KMS-11 (cell line): ENCODE data around the gene HLA-E.
"Not testable (repeated sequence)": the region's sequence is repeated elsewhere in the genome, so short reads cannot be mapped to it uniquely, and the experiment has no call there.

Source experiments
- H2AFZ ChIP-seq: fragments of 200-600 bp; sonication (generic); 2 replicates; pipeline ENCODE4 v1.6.1; 2016; ENCODE audit warnings: antibody characterized with exemption, mixed run types, low read depth
- H3K27ac ChIP-seq: fragments of 200-600 bp; sonication (generic); 2 replicates; pipeline ENCODE4 v1.6.1; 2016; ENCODE audit warnings: mild to moderate bottlenecking, mixed run types
- H3K27me3 ChIP-seq: fragments of 200-600 bp; sonication (generic); 2 replicates; pipeline ENCODE4 v1.6.1; 2017; ENCODE audit warnings: mild to moderate bottlenecking, low read depth, mixed run types, moderate library complexity; ENCODE audit not compliant: insufficient read depth
- H3K36me3 ChIP-seq: fragments of 200-600 bp; sonication (generic); 2 replicates; pipeline ENCODE4 v1.6.1; 2017; ENCODE audit warnings: mild to moderate bottlenecking, mixed run types; ENCODE audit not compliant: insufficient read depth
- H3K4me1 ChIP-seq: fragments of 200-600 bp; sonication (generic); 2 replicates; pipeline ENCODE4 v1.6.1; 2016; ENCODE audit warnings: mild to moderate bottlenecking, low read depth, mixed run types; ENCODE audit not compliant: poor library complexity, severe bottlenecking
- H3K4me2 ChIP-seq: fragments of 200-600 bp; sonication (generic); 2 replicates; pipeline ENCODE4 v1.7.0; 2016; ENCODE audit warnings: mild to moderate bottlenecking, mixed run types
- H3K4me3 ChIP-seq: fragments of 200-600 bp; sonication (generic); IDR thresholded peaks from 2 replicates; pipeline ENCODE4 v1.6.1; 2017; ENCODE audit warnings: low read depth, low read length, mixed read lengths; ENCODE audit not compliant: insufficient read depth
- H3K79me2 ChIP-seq: fragments of 200-600 bp; sonication (generic); 2 replicates; pipeline ENCODE4 v1.6.1; 2016; ENCODE audit warnings: low read depth, mixed run types; ENCODE audit not compliant: insufficient read depth
- H3K9ac ChIP-seq: fragments of 200-600 bp; sonication (generic); 2 replicates; pipeline ENCODE4 v1.6.1; 2016; ENCODE audit warnings: mild to moderate bottlenecking, mixed run types
- H4K20me1 ChIP-seq: fragments of 200-600 bp; sonication (generic); 2 replicates; pipeline ENCODE4 v1.6.1; 2016; ENCODE audit warnings: mild to moderate bottlenecking, mixed run types; ENCODE audit not compliant: insufficient read depth
- CTCF ChIP-seq: fragments of 200-600 bp; sonication (generic); conservative IDR thresholded peaks from 2 replicates; pipeline ENCODE4 v1.6.1; 2017; ENCODE audit warnings: low read depth, mild to moderate bottlenecking, antibody characterized with exemption, low read length, moderate library complexity, mixed read lengths

Gene HLA-E

GRCh38 chr6:30494291-30494861 is 5.1 kb downstream of the HLA-E start:
- Histone ChIP-seq H3K4me3 (no peak overlapping the region), H3K9ac (no peak overlapping the region), H4K20me1 (no peaks in the 10 kb centered on the region), H2AFZ (no peak overlapping the region), H3K36me3 (no peaks in the 10 kb centered on the region), H3K27ac (no peak overlapping the region), H3K4me2 (no peak overlapping the region), H3K79me2 (peaks cover 10% of the 10 kb centered on the region; the same call in 1 of the 2 replicates), H3K4me1 (peaks cover 12% of the 10 kb centered on the region), H3K27me3 (no peaks in the 10 kb centered on the region)
- TF ChIP-seq CTCF: no peak

GRCh38 chr6:30495060-30495459 is 5.8 kb downstream of the HLA-E start:
- H3K27ac ChIP-seq, H2AFZ ChIP-seq, H3K9ac ChIP-seq, H3K36me3 ChIP-seq, H4K20me1 ChIP-seq, H3K4me3 ChIP-seq, H3K27me3 ChIP-seq, H3K4me2 ChIP-seq: not testable (repeated sequence)
- Histone ChIP-seq H3K79me2 (peaks cover 10% of the 10 kb centered on the region; the same call in 1 of the 2 replicates), H3K4me1 (peaks cover 12% of the 10 kb centered on the region)

- Histone ChIP-seq H2AFZ (no peak overlapping the region), H3K27me3 (no peaks in the 10 kb centered on the region), H3K9ac (no peak overlapping the region), H3K4me3 (no peak overlapping the region), H4K20me1 (no peaks in the 10 kb centered on the region), H3K4me2 (no peak overlapping the region), H3K27ac (no peak overlapping the region), H3K36me3 (no peaks in the 10 kb centered on the region), H3K4me1 (peaks cover 3% of the 10 kb centered on the region), H3K79me2 (peaks cover under 1% of the 10 kb centered on the region; the same call in 1 of the 2 replicates)
- no peak for TF ChIP-seq CTCF
Measured at GRCh38 chr6:30495993-30496392, 6.7 kb downstream of the HLA-E start.

- not testable (repeated sequence) for H2AFZ ChIP-seq
Measured at GRCh38 chr6:30497261-30497599, 7.9 kb downstream of the HLA-E start.

GRCh38 chr6:30497714-30498113 is 8.4 kb downstream of the HLA-E start:
- Histone ChIP-seq H3K27ac (no peak overlapping the region), H4K20me1 (no peaks in the 10 kb centered on the region), H3K27me3 (no peaks in the 10 kb centered on the region), H3K36me3 (no peaks in the 10 kb centered on the region), H3K9ac (no peak overlapping the region), H3K4me1 (no peaks in the 10 kb centered on the region), H3K4me3 (no peak overlapping the region), H3K79me2 (no peaks in the 10 kb centered on the region), H3K4me2 (no peak overlapping the region), H2AFZ (no peak overlapping the region)
- no peak for TF ChIP-seq CTCF

More at GRCh38 chr6:30497261-30497599, 7.9 kb downstream of the HLA-E start:
- H3K4me1 ChIP-seq, H3K36me3 ChIP-seq, H3K27me3 ChIP-seq, H3K79me2 ChIP-seq, H3K9ac ChIP-seq, H4K20me1 ChIP-seq, H3K4me3 ChIP-seq, H3K4me2 ChIP-seq, H3K27ac ChIP-seq: not testable (repeated sequence)

- not testable (repeated sequence) for H3K27ac ChIP-seq, H3K79me2 ChIP-seq, H3K4me2 ChIP-seq, H3K27me3 ChIP-seq, H4K20me1 ChIP-seq, H2AFZ ChIP-seq, H3K4me1 ChIP-seq, H3K36me3 ChIP-seq, H3K9ac ChIP-seq, H3K4me3 ChIP-seq
Measured at GRCh38 chr6:30498705-30499104, 9.4 kb downstream of the HLA-E start.
